HepG2 (cell line): ENCODE measurements around the gene KIAA1614. TPM values are rescaled to one million over a fixed set of nuclear protein-coding genes. Genes with fewer than 3 reads are reported as not detected.

Experiments
- ATAC-seq: fragments of 200-7000 bp; cut with Tn5 transposase; 3 replicates; pipeline ENCODE4 v1.9.1; 2020; ENCODE audit warnings: mild to moderate bottlenecking, moderate library complexity
- BruUV-seq: library from RNA; stranded (reverse); fragments of 400-500 nt; replicated peaks from 2 replicates; lab custom pipeline; 2021; lab: Mats Ljungman, UMichigan
- CTCF ChIA-PET: fragments of 300-600 bp; formaldehyde crosslinking; extraction: SDS; loops from one replicate; lab custom pipeline; 2021; ENCODE audit warnings: low total read pairs, inconsistent platforms, low intra/inter-chr PET ratio; lab: Yijun Ruan, JAX
- POLR2A ChIA-PET: fragments of 350-600 bp; sonication (Branson Sonifier 250); formaldehyde crosslinking; loops from one replicate; lab custom pipeline; 2020; ENCODE audit warnings: antibody characterized with exemption, inconsistent platforms; lab: Yijun Ruan, JAX
- DNase-seq: peaks from one replicate; pipeline ENCODE4 v3.0.0-alpha.2; 2015; ENCODE audit warnings: low spot score
- FAIRE-seq: peaks from 3 replicates; lab custom pipeline; 2011; peaks lifted over from hg19 to GRCh38; lab: Jason Lieb, UNC
- H2AFZ ChIP-seq: one replicate; pipeline ENCODE4 v1.6.1; 2011; ENCODE audit warnings: low read length, inconsistent platforms
- H3K27ac ChIP-seq: fragments of 300-600 bp; 3 replicates; pipeline ENCODE4 v1.8.0; 2011; ENCODE audit warnings: mixed run types, mild to moderate bottlenecking, mixed read lengths, low read length, inconsistent platforms; ENCODE audit not compliant: insufficient read depth; ENCODE audit errors: extremely low read length
- H3K27me3 ChIP-seq, 2 experiments: fragments of 200-600 bp in 1 of 2; 2 replicates in 1 of 2; 3 replicates in 1 of 2; pipeline versions ENCODE4 v1.6.0 to v1.8.0; 2011; ENCODE audit warnings: low read length in 2 of 2, mild to moderate bottlenecking in 2 of 2, moderate library complexity in 2 of 2, inconsistent platforms in 1 of 2; ENCODE audit not compliant: insufficient read depth in 2 of 2, control insufficient read depth in 1 of 2
- H3K36me3 ChIP-seq, 2 experiments: fragments of 200-600 bp in 1 of 2; replicated peaks in 1 of 2; 2 replicates in 1 of 2; 3 replicates in 1 of 2; pipeline versions ENCODE4 v1.5.1 to v1.8.0; 2011; ENCODE audit warnings: low read length in 2 of 2, inconsistent platforms in 1 of 2; ENCODE audit not compliant: insufficient read depth in 2 of 2, control insufficient read depth in 1 of 2
- H3K4me1 ChIP-seq: 2 replicates; pipeline ENCODE4 v1.5.1; 2012; ENCODE audit warnings: low read length, inconsistent platforms; ENCODE audit not compliant: insufficient read depth
- H3K4me2 ChIP-seq: 2 replicates; pipeline ENCODE4 v1.6.0; 2011; ENCODE audit warnings: low read depth, low read length, inconsistent platforms
- H3K4me3 ChIP-seq, 3 experiments: fragments of 200-600 bp in 1 of 3; sonication (generic), shearing (Covaris generic) in 1 of 3; replicated peaks in 1 of 3; 2 replicates each; pipeline ENCODE4 v1.5.1; 2011 to 2016; ENCODE audit warnings: low read length in 3 of 3, inconsistent platforms in 2 of 3, low read depth in 2 of 3, mild to moderate bottlenecking in 2 of 3, control low read depth in 1 of 3, mixed read lengths in 1 of 3; ENCODE audit not compliant: insufficient read depth in 1 of 3
- H3K79me2 ChIP-seq: one replicate; pipeline ENCODE4 v1.6.1; 2011; ENCODE audit warnings: low read length, inconsistent platforms; ENCODE audit not compliant: insufficient read depth
- H3K9ac ChIP-seq: 2 replicates; pipeline ENCODE4 v1.6.0; 2011; ENCODE audit warnings: mild to moderate bottlenecking, low read depth, low read length, inconsistent platforms; ENCODE audit not compliant: insufficient read depth
- H3K9me3 ChIP-seq: 2 replicates; pipeline ENCODE4 v1.5.1; 2012; ENCODE audit warnings: mild to moderate bottlenecking, low read length
- H4K20me1 ChIP-seq: 2 replicates; pipeline ENCODE4 v1.6.0; 2011; ENCODE audit warnings: inconsistent platforms, mild to moderate bottlenecking, low read length, moderate library complexity; ENCODE audit not compliant: insufficient read depth
- ATF7 ChIP-seq, 2 experiments: fragments of 450-650 bp in 1 of 2; sonication (generic) in 1 of 2; formaldehyde crosslinking in 1 of 2; IDR thresholded peaks; 2 replicates each; pipeline versions ENCODE4 v1.4.0 to v1.6.1; 2016 to 2020; ENCODE audit warnings: antibody characterized with exemption in 1 of 2, mild to moderate bottlenecking in 1 of 2, missing genetic modification reagents in 1 of 2
- CEBPB ChIP-seq: IDR thresholded peaks from 2 replicates; pipeline ENCODE4 v1.6.1; 2011; ENCODE audit warnings: low read depth, low read length, improper control_type of control experiment, borderline replicate concordance
- FOXJ3 ChIP-seq: sonication (generic); formaldehyde crosslinking; IDR thresholded peaks from 2 replicates; pipeline ENCODE4 v1.4.0; 2020; ENCODE audit warnings: missing genetic modification reagents, mild to moderate bottlenecking, borderline replicate concordance
- GTF3A ChIP-seq: sonication (generic); formaldehyde crosslinking; conservative IDR thresholded peaks from 2 replicates; pipeline ENCODE4 v1.4.0; 2020; ENCODE audit warnings: mild to moderate bottlenecking, missing genetic modification reagents
- HCFC1 ChIP-seq: fragments of 150-350 bp; IDR thresholded peaks from 2 replicates; pipeline ENCODE4 v1.6.1; 2014; ENCODE audit warnings: low read depth, low read length
- MTA1 ChIP-seq: sonication (generic); formaldehyde crosslinking; IDR thresholded peaks from 2 replicates; pipeline ENCODE4 v1.4.0; 2020; ENCODE audit warnings: missing genetic modification reagents, mild to moderate bottlenecking, borderline replicate concordance
- RORA ChIP-seq: sonication (generic); formaldehyde crosslinking; IDR thresholded peaks from 2 replicates; pipeline ENCODE4 v1.5.0; 2020; ENCODE audit warnings: mild to moderate bottlenecking, missing genetic modification reagents, moderate library complexity
- SSRP1 ChIP-seq: IDR thresholded peaks from 2 replicates; pipeline ENCODE4 v1.6.1; 2016; ENCODE audit warnings: control low read depth
- WGBS: methylation state at CpG from one replicate; pipeline ENCODE4 v1.1.6; 2017; ENCODE audit warnings: low lambda C conversion rate; 5-methylcytosine and 5-hydroxymethylcytosine counted together
- in situ Hi-C: cut with HindIII; loops from 2 replicates; pipeline ENCODE4 v1.10.0; 2017; ENCODE audit warnings: low pct_unique_long_range_greater_than_20kb; ENCODE audit not compliant: extremely low pct_ligation_motif_present
- intact Hi-C: fragments of 100-400 bp; cut with micrococcal nuclease; formaldehyde crosslinking; loops from one replicate; pipeline ENCODE4 v1.10.0; 2022; ENCODE audit not compliant: unreplicated experiment
- polyA plus RNA-seq, 8 experiments: library from polyadenylated mRNA; depleted of rRNA in 3 of 8; stranded (reverse) in 7 of 8; unstranded in 1 of 8; fragments of >200 nt; fragmentation: Illumina TruSeq in 4 of 8; extraction: Trizol in 4 of 8; gene quantifications; 2 replicates each; pipeline versions ENCODE4 v1.2.1 to v1.2.3, GENCODE V29; 2011 to 2016; ENCODE audit warnings: low read depth in 4 of 8, missing spikeins in 1 of 8, mixed read lengths in 1 of 8; ENCODE audit not compliant: insufficient read depth in 1 of 8
- total RNA-seq, 5 experiments: library from RNA; depleted of rRNA; stranded (reverse); fragments of >200 nt; fragmentation: Illumina TruSeq; extraction: Trizol; gene quantifications; 2 replicates each; pipeline ENCODE4 v1.2.3, GENCODE V29; 2016; ENCODE audit warnings: low read depth in 1 of 5
- TF ChIP-seq, protein P1 (sequence below): sonication (generic); formaldehyde crosslinking; IDR thresholded peaks from 2 replicates; pipeline ENCODE4 v1.5.0; 2020; ENCODE audit warnings: mild to moderate bottlenecking, missing genetic modification reagents, borderline replicate concordance
- TF ChIP-seq, protein P2 (sequence below): sonication (generic); formaldehyde crosslinking; IDR thresholded peaks from 2 replicates; pipeline ENCODE4 v1.4.0; 2020; ENCODE audit warnings: missing genetic modification reagents

Gene KIAA1614
- total and polyA plus RNA-seq, 2 of the 13 experiments (the other 11 are each of a cell fraction or from before 2014, with no cell fraction given), result 0.15 to 0.77 TPM

DNA sequence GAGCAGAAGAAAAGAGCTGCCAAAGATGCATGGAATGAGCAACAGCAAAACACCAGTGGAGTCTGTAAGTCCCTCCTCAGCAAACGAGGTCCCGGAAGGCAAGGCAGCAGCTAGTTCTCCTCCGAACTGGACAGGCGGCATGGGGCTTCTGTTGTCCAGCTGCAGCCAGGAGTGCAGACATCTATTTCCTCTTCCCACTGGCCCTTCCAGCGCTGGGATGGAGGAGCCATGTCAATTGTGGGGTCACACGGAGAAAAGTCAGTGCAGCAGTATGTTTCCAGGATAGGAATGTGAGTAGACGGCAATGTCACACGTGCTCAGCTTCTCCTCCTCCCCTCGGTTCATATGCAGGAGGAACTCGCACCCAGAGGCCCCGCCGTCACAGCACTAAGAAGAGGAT, 63.5 kb downstream of the KIAA1614 start:
- DNase-seq (no peak), ATAC-seq (no peak), FAIRE-seq (no peak)
- Histone ChIP-seq H3K36me3 (peaks cover 14 to 44% of the 10 kb centered on the region in 2 experiments), H2AFZ (no peak overlapping the region), H3K79me2 (no peaks in the 10 kb centered on the region), H3K4me1 (peaks cover 12% of the 10 kb centered on the region), H3K9ac (no peak overlapping the region), H4K20me1 (no peaks in the 10 kb centered on the region), H3K4me2 (no peak overlapping the region), H3K4me3 (no peak overlapping the region), H3K9me3 (no peaks in the 10 kb centered on the region), H3K27ac (no peak overlapping the region), H3K27me3 (no peaks in the 10 kb centered on the region)
- WGBS, result 95% methylated on average over 7 of the region's 12 CpGs
- BruUV-seq, result no TSS peak
- TF ChIP-seq MTA1 (CRISPR knock-in tag), result no peak
- no peak for TF ChIP-seq FOXJ3 (CRISPR knock-in tag)
- intact Hi-C loops (no loop called here), in situ Hi-C loops (no loop called here)
- POLR2A ChIA-PET, result no interaction called here
- CTCF ChIA-PET, result no interaction called here

DNA sequence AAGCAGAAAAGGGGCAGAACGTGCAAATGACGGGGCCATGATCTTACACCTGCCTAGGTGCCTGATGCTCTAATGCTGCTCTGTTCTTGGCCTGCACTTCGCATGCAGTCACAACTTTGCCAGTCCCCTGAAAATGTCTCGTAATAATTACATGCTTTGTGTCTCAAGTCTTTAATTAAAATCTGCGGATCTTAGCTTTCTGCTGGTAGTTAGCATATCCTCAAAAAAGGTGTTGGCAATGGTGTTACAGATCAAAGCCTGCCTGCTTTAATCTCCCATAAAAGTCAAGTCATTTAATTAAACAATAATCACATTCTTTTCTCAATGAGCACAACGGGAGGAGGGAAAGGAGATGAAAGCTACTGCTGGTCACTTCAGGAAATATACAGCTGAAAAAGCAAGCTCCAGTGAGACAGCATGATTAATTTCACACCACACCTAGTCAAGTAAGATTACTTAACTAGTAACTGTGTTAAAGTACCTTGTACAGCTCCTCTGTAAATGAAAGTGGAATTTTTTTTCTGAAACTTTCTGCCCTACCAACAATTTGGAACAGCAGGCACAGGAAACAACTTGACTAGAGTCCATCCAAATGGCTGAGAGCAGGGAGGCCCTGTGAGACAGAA, 64.1 kb downstream of the KIAA1614 start:
- no peak overlapping the region for H3K4me2 ChIP-seq
- no peaks in the 10 kb centered on the region for H4K20me1 ChIP-seq
- no peak for ATAC-seq
- H3K9me3 ChIP-seq, result no peaks in the 10 kb centered on the region
- CTCF ChIA-PET, result no interaction called here
- H3K9ac ChIP-seq, result no peak overlapping the region
- intact Hi-C loops (no loop called here), in situ Hi-C loops (no loop called here)
- H3K27ac ChIP-seq, result no peak overlapping the region
- H2AFZ ChIP-seq, result no peak overlapping the region
- no peak for DNase-seq
- 97% methylated on average over 6 of the region's 6 CpGs for WGBS
- no peaks in the 10 kb centered on the region for H3K27me3 ChIP-seq
- no peak overlapping the region for H3K4me3 ChIP-seq
- H3K4me1 ChIP-seq, result peaks cover 12% of the 10 kb centered on the region
- no peaks in the 10 kb centered on the region for H3K79me2 ChIP-seq
- FAIRE-seq, result no peak
- no TSS peak for BruUV-seq
- H3K36me3 ChIP-seq, result peaks cover 16 to 42% of the 10 kb centered on the region in 2 experiments
- POLR2A ChIA-PET, result no interaction called here
- TF ChIP-seq ATF7 (IDR thresholded peaks at IDR 0.05), result no peak
- no peak for TF ChIP-seq ATF7 (CRISPR knock-in tag; IDR thresholded peaks at IDR 0.05)
- TF ChIP-seq, protein P1, sequence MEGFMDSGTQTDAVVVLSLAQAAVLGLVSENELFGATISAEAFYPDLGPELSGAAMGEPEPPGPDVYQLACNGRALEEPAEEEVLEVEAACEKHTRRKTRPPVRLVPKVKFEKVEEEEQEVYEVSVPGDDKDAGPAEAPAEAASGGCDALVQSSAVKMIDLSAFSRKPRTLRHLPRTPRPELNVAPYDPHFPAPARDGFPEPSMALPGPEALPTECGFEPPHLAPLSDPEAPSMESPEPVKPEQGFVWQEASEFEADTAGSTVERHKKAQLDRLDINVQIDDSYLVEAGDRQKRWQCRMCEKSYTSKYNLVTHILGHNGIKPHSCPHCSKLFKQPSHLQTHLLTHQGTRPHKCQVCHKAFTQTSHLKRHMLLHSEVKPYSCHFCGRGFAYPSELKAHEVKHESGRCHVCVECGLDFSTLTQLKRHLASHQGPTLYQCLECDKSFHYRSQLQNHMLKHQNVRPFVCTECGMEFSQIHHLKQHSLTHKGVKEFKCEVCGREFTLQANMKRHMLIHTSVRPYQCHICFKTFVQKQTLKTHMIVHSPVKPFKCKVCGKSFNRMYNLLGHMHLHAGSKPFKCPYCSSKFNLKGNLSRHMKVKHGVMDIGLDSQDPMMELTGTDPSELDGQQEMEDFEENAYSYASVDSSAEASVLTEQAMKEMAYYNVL (CRISPR knock-in tag), result no peak
- no peak for TF ChIP-seq SSRP1 (CRISPR knock-in tag)
- TF ChIP-seq HCFC1, result no peak
- TF ChIP-seq RORA (CRISPR knock-in tag), result no peak
- no peak for TF ChIP-seq CEBPB
- TF ChIP-seq, protein P2, sequence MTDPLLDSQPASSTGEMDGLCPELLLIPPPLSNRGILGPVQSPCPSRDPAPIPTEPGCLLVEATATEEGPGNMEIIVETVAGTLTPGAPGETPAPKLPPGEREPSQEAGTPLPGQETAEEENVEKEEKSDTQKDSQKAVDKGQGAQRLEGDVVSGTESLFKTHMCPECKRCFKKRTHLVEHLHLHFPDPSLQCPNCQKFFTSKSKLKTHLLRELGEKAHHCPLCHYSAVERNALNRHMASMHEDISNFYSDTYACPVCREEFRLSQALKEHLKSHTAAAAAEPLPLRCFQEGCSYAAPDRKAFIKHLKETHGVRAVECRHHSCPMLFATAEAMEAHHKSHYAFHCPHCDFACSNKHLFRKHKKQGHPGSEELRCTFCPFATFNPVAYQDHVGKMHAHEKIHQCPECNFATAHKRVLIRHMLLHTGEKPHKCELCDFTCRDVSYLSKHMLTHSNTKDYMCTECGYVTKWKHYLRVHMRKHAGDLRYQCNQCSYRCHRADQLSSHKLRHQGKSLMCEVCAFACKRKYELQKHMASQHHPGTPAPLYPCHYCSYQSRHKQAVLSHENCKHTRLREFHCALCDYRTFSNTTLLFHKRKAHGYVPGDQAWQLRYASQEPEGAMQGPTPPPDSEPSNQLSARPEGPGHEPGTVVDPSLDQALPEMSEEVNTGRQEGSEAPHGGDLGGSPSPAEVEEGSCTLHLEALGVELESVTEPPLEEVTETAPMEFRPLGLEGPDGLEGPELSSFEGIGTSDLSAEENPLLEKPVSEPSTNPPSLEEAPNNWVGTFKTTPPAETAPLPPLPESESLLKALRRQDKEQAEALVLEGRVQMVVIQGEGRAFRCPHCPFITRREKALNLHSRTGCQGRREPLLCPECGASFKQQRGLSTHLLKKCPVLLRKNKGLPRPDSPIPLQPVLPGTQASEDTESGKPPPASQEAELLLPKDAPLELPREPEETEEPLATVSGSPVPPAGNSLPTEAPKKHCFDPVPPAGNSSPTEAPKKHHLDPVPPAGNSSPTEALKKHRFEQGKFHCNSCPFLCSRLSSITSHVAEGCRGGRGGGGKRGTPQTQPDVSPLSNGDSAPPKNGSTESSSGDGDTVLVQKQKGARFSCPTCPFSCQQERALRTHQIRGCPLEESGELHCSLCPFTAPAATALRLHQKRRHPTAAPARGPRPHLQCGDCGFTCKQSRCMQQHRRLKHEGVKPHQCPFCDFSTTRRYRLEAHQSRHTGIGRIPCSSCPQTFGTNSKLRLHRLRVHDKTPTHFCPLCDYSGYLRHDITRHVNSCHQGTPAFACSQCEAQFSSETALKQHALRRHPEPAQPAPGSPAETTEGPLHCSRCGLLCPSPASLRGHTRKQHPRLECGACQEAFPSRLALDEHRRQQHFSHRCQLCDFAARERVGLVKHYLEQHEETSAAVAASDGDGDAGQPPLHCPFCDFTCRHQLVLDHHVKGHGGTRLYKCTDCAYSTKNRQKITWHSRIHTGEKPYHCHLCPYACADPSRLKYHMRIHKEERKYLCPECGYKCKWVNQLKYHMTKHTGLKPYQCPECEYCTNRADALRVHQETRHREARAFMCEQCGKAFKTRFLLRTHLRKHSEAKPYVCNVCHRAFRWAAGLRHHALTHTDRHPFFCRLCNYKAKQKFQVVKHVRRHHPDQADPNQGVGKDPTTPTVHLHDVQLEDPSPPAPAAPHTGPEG (CRISPR knock-in tag), result no peak
- TF ChIP-seq GTF3A (CRISPR knock-in tag), result no peak
